Keratinocyte (primary cell): ENCODE data around the gene TMEM200A. TPM values are rescaled to one million over a fixed set of nuclear protein-coding genes. Genes with fewer than 3 reads are reported as not detected.

Experiments
- DNase-seq: peaks from one replicate; pipeline ENCODE4 v3.0.0-alpha.2; 2011; ENCODE audit warnings: low read depth, missing footprints, low spot score
- FAIRE-seq: peaks from 2 replicates; lab custom pipeline; 2011; peaks lifted over from hg19 to GRCh38; lab: Jason Lieb, UNC
- H2AFZ ChIP-seq: 2 replicates; pipeline ENCODE4 v1.6.0; 2012; ENCODE audit warnings: low read length, control low read depth, inconsistent platforms; ENCODE audit not compliant: control insufficient read depth
- H3K27ac ChIP-seq: 2 replicates; pipeline ENCODE4 v1.5.1; 2011; ENCODE audit warnings: low read length; ENCODE audit not compliant: control insufficient read depth, insufficient read depth
- H3K27me3 ChIP-seq: 3 replicates; pipeline ENCODE4 v1.6.0; 2011; ENCODE audit warnings: low read length; ENCODE audit not compliant: control insufficient read depth, insufficient read depth; ENCODE audit errors: extremely low read depth
- H3K36me3 ChIP-seq, 2 experiments: 2 replicates in 1 of 2; 3 replicates in 1 of 2; pipeline ENCODE4 v1.5.1; 2011; ENCODE audit warnings: low read length in 2 of 2, mild to moderate bottlenecking in 1 of 2; ENCODE audit not compliant: control insufficient read depth in 2 of 2, insufficient read depth in 2 of 2; ENCODE audit errors: extremely low read depth in 1 of 2
- H3K4me1 ChIP-seq: 3 replicates; pipeline ENCODE4 v1.5.1; 2011; ENCODE audit warnings: low read length; ENCODE audit not compliant: control insufficient read depth, insufficient read depth; ENCODE audit errors: extremely low read depth
- H3K4me2 ChIP-seq: 3 replicates; pipeline ENCODE4 v1.6.0; 2011; ENCODE audit warnings: low read depth, low read length; ENCODE audit not compliant: control insufficient read depth, insufficient read depth; ENCODE audit errors: extremely low read depth
- H3K4me3 ChIP-seq, 3 experiments: fragments of 200-600 bp in 1 of 3; sonication (generic) in 1 of 3; 2 replicates in 2 of 3; 3 replicates in 1 of 3; pipeline ENCODE4 v1.5.1; 2011 to 2016; ENCODE audit warnings: low read length in 3 of 3, mild to moderate bottlenecking in 3 of 3, control low read depth in 2 of 3, inconsistent platforms in 1 of 3, low read depth in 1 of 3, mixed read lengths in 1 of 3, mixed run types in 1 of 3, moderate library complexity in 1 of 3; ENCODE audit not compliant: control insufficient read depth in 2 of 3, insufficient read depth in 2 of 3; ENCODE audit errors: extremely low read depth in 1 of 3
- H3K79me2 ChIP-seq: 2 replicates; pipeline ENCODE4 v1.6.0; 2012; ENCODE audit warnings: low read length; ENCODE audit not compliant: control insufficient read depth, insufficient read depth
- H3K9ac ChIP-seq: 3 replicates; pipeline ENCODE4 v1.6.0; 2011; ENCODE audit warnings: low read length; ENCODE audit not compliant: control insufficient read depth, insufficient read depth; ENCODE audit errors: extremely low read depth
- H3K9me1 ChIP-seq: 3 replicates; pipeline ENCODE4 v1.6.0; 2011; ENCODE audit warnings: low read length; ENCODE audit not compliant: control insufficient read depth, insufficient read depth; ENCODE audit errors: extremely low read depth
- H3K9me3 ChIP-seq: 2 replicates; pipeline ENCODE4 v1.5.1; 2012; ENCODE audit warnings: low read depth, low read length; ENCODE audit not compliant: control insufficient read depth
- H4K20me1 ChIP-seq: 3 replicates; pipeline ENCODE4 v1.6.0; 2011; ENCODE audit warnings: low read length; ENCODE audit not compliant: control insufficient read depth, insufficient read depth; ENCODE audit errors: extremely low read depth
- EZH2 ChIP-seq: IDR thresholded peaks from one replicate; pipeline ENCODE4 v1.6.1; 2012; ENCODE audit warnings: inconsistent platforms, mild to moderate bottlenecking, low read length, moderate library complexity
- dilution Hi-C: fragments of 300-500 bp; cut with MboI; formaldehyde crosslinking; loops from one replicate; pipeline ENCODE4 v1.7.0; 2020; ENCODE audit warnings: low sequenced_read_pairs; ENCODE audit not compliant: extremely low pct_ligation_motif_present
- polyA plus RNA-seq, 5 experiments: library from polyadenylated mRNA; depleted of rRNA in 3 of 5; stranded (reverse) in 3 of 5; stranded (forward) in 1 of 5; unstranded in 1 of 5; fragments of >200 nt; gene quantifications; 1 replicate in 1 of 5; 2 replicates in 3 of 5; 3 replicates in 1 of 5; pipeline versions ENCODE4 v1.2.1 to v1.2.3, GENCODE V29; 2011 to 2012; ENCODE audit warnings: missing spikeins in 2 of 5, low read depth in 1 of 5, low replicate concordance in 1 of 5
- TF ChIP-seq, protein P1 (sequence below), 3 experiments: IDR thresholded peaks in 1 of 3; conservative IDR thresholded peaks in 1 of 3; optimal IDR thresholded peaks in 1 of 3; 2 replicates in 2 of 3; 3 replicates in 1 of 3; pipeline versions ENCODE3 to v1.5.1; 2011; ENCODE audit warnings: low read length in 3 of 3, mild to moderate bottlenecking in 3 of 3, moderate library complexity in 2 of 3, control low read depth in 1 of 3, inconsistent platforms in 1 of 3; ENCODE audit not compliant: insufficient read depth in 2 of 3; ENCODE audit errors: extremely low read depth in 1 of 3

TMEM200A gene
- polyA plus RNA-seq, 1 donor (not counting 4 experiments of a cell fraction or from before 2014, with no cell fraction given), result 80.4 TPM

GRCh38 chr6:130368576-130368975, 2.8 kb downstream of the TMEM200A start:
- no peak for DNase-seq
- Histone ChIP-seq H4K20me1 (no peaks in the 10 kb centered on the region), H3K9me1 (no peaks in the 10 kb centered on the region), H3K4me2 (peak overlapping the region; percentile 88), H3K4me3 (peak overlapping the region; percentile 15 to 93 (median 68)), H3K27ac (no peak overlapping the region), H3K27me3 (no peaks in the 10 kb centered on the region), H3K36me3 (peaks cover 2 to 6% of the 10 kb centered on the region in 2 experiments), H3K4me1 (peaks cover 20% of the 10 kb centered on the region), H3K79me2 (peaks cover 89% of the 10 kb centered on the region), H3K9ac (peak overlapping the region; percentile 19), H2AFZ (no peak overlapping the region), H3K9me3 (no peaks in the 10 kb centered on the region)
- peak; percentile 75 for FAIRE-seq
- dilution Hi-C loops, result no loop called here
- no peak for TF ChIP-seq EZH2
- TF ChIP-seq, protein P1, sequence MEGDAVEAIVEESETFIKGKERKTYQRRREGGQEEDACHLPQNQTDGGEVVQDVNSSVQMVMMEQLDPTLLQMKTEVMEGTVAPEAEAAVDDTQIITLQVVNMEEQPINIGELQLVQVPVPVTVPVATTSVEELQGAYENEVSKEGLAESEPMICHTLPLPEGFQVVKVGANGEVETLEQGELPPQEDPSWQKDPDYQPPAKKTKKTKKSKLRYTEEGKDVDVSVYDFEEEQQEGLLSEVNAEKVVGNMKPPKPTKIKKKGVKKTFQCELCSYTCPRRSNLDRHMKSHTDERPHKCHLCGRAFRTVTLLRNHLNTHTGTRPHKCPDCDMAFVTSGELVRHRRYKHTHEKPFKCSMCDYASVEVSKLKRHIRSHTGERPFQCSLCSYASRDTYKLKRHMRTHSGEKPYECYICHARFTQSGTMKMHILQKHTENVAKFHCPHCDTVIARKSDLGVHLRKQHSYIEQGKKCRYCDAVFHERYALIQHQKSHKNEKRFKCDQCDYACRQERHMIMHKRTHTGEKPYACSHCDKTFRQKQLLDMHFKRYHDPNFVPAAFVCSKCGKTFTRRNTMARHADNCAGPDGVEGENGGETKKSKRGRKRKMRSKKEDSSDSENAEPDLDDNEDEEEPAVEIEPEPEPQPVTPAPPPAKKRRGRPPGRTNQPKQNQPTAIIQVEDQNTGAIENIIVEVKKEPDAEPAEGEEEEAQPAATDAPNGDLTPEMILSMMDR (optimal IDR thresholded peaks at IDR 0.05 in 1 of 3, IDR thresholded peaks at IDR 0.05 in 1 of 3, conservative IDR thresholded peaks at IDR 0.05 in 1 of 3; ENCODE audit: extremely low read depth in 1 of 3, insufficient read depth in 2 of 3, low read length in 3 of 3), result no peak

GRCh38 chr6:130369831-130370230, 4.0 kb downstream of the TMEM200A start:
- H3K9ac ChIP-seq, result no peak overlapping the region
- no peaks in the 10 kb centered on the region for H3K27me3 ChIP-seq
- no peaks in the 10 kb centered on the region for H4K20me1 ChIP-seq
- H3K4me2 ChIP-seq, result peak overlapping the region; percentile 88
- no peaks in the 10 kb centered on the region for H3K9me1 ChIP-seq
- DNase-seq (no peak), FAIRE-seq (no peak)
- no peak overlapping the region for H3K27ac ChIP-seq
- dilution Hi-C loops, result no loop called here
- H3K79me2 ChIP-seq, result peaks cover 93% of the 10 kb centered on the region
- TF ChIP-seq, protein P1 (optimal IDR thresholded peaks at IDR 0.05 in 1 of 3, IDR thresholded peaks at IDR 0.05 in 1 of 3, conservative IDR thresholded peaks at IDR 0.05 in 1 of 3; ENCODE audit: extremely low read depth in 1 of 3, insufficient read depth in 2 of 3, low read length in 3 of 3), result no peak
- no peak for TF ChIP-seq EZH2
- H2AFZ ChIP-seq, result no peak overlapping the region
- H3K36me3 ChIP-seq, result peaks cover 2 to 6% of the 10 kb centered on the region in 2 experiments
- H3K4me1 ChIP-seq, result peaks cover 20% of the 10 kb centered on the region
- no peak overlapping the region for H3K4me3 ChIP-seq
- no peaks in the 10 kb centered on the region for H3K9me3 ChIP-seq
